ENCODE results near the gene IZUMO1R.

DNA sequence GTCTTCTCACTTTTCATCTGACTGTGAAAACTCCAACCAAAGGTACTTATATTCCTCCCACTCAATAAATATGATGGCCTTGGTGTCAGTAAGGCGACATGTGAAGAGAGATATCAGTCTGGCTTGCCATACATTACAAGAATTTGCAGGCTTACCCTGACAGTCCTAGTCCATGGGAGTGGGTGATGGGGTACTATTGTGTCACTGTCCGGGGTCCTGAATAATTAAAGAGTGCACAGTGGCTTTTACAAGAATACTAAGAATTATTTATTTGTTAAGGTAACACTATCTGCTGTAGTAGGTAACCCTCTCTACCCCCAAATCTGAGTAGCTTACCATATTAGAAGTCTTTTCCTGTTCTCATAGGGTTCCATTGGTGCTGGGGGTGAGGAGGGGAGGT lies 23.1 kb upstream of the IZUMO1R start:
- no peak for TF ChIP-seq EZH2phosphoT487 (IDR thresholded peaks at IDR 0.05)
- TF ChIP-seq, protein P1, sequence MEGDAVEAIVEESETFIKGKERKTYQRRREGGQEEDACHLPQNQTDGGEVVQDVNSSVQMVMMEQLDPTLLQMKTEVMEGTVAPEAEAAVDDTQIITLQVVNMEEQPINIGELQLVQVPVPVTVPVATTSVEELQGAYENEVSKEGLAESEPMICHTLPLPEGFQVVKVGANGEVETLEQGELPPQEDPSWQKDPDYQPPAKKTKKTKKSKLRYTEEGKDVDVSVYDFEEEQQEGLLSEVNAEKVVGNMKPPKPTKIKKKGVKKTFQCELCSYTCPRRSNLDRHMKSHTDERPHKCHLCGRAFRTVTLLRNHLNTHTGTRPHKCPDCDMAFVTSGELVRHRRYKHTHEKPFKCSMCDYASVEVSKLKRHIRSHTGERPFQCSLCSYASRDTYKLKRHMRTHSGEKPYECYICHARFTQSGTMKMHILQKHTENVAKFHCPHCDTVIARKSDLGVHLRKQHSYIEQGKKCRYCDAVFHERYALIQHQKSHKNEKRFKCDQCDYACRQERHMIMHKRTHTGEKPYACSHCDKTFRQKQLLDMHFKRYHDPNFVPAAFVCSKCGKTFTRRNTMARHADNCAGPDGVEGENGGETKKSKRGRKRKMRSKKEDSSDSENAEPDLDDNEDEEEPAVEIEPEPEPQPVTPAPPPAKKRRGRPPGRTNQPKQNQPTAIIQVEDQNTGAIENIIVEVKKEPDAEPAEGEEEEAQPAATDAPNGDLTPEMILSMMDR (IDR thresholded peaks at IDR 0.05) = no peak
